Gastrocnemius medialis (tissue), 4 donors: ENCODE data around the gene ARHGAP32. TPM values are rescaled to one million over a fixed set of nuclear protein-coding genes. Genes with fewer than 3 reads are reported as not detected.

Experiments used
- ATAC-seq, 2 donors: fragments of 150-250 bp; one replicate each; pipeline ENCODE4 v1.9.1; 2016
- DNase-seq, 2 donors: peaks; one replicate each; pipeline ENCODE4 v3.0.0-alpha.2; 2019
- H3K27ac ChIP-seq, 4 donors: fragments of 200-600 bp; sonication (generic); 1 replicate in 1 of 4; 2 replicates in 3 of 4; pipeline ENCODE4 v1.5.1; 2016 to 2018; ENCODE audit warnings: mild to moderate bottlenecking in 2 of 4, moderate library complexity in 1 of 4
- H3K27me3 ChIP-seq, 3 donors: fragments of 200-600 bp; sonication (generic) in 2 of 3; 1 replicate in 1 of 3; 2 replicates in 2 of 3; pipeline versions ENCODE4 v1.5.1 to v1.6.0; 2016 to 2019; ENCODE audit warnings: mild to moderate bottlenecking in 1 of 3, moderate library complexity in 1 of 3
- H3K36me3 ChIP-seq, 2 donors: fragments of 200-600 bp; sonication (generic) in 1 of 2; one replicate each; pipeline ENCODE4 v1.5.1; 2017 to 2018
- H3K4me1 ChIP-seq, 2 donors: fragments of 200-600 bp; sonication (generic) in 1 of 2; one replicate each; pipeline ENCODE4 v1.5.1; 2016 to 2017; ENCODE audit warnings: mild to moderate bottlenecking in 2 of 2
- H3K4me3 ChIP-seq, 4 donors: fragments of 200-600 bp; sonication (generic) in 3 of 4; 1 replicate in 1 of 4; 2 replicates in 3 of 4; pipeline ENCODE4 v1.5.1; 2016 to 2019; ENCODE audit warnings: mild to moderate bottlenecking in 2 of 4
- H3K9me3 ChIP-seq, 3 donors: fragments of 200-600 bp; sonication (generic) in 2 of 3; 1 replicate in 1 of 3; 2 replicates in 2 of 3; pipeline ENCODE4 v1.5.1; 2016 to 2019
- CTCF ChIP-seq, 5 experiments: fragments of 450-650 bp in 3 of 5; fragments of 200-600 bp in 2 of 5; sonication (generic) in 2 of 5; IDR thresholded peaks in 4 of 5; conservative IDR thresholded peaks in 1 of 5; 1 replicate in 4 of 5; 2 replicates in 1 of 5; pipeline ENCODE4 v1.5.1; 2016 to 2019; ENCODE audit warnings: antibody characterized with exemption in 5 of 5, mild to moderate bottlenecking in 3 of 5, moderate library complexity in 3 of 5
- POLR2A ChIP-seq, 2 donors: fragments of 450-650 bp; IDR thresholded peaks; one replicate each; pipeline ENCODE4 v1.6.1; 2017; ENCODE audit warnings: antibody characterized with exemption in 2 of 2, mild to moderate bottlenecking in 2 of 2, moderate library complexity in 2 of 2
- in situ Hi-C, 4 donors: fragments of 200-750 bp; cut with MboI; loops; one replicate each; pipeline versions ENCODE4 v1.15.0 to v1.8.0; 2017; ENCODE audit warnings: low sequenced_read_pairs in 4 of 4
- intact Hi-C: fragments of 100-400 bp; cut with DNase I; formaldehyde crosslinking; loops from one replicate; pipeline ENCODE4 v1.15.1; 2023; ENCODE audit warnings: low total_unique reads
- total RNA-seq, 4 donors: library from RNA; depleted of rRNA; stranded (reverse); fragments of >200 nt; gene quantifications; one replicate each; pipeline versions ENCODE4 v1.1.0 to v1.2.3, GENCODE V29; 2016

The ARHGAP32 gene
- total RNA-seq, 4 donors from 2014 or later, result 5.6 to 17.0 (median 7.8) TPM

- TF ChIP-seq POLR2A (IDR thresholded peaks at IDR 0.05) (no peak), CTCF (IDR thresholded peaks at IDR 0.05 in 4 of 5, conservative IDR thresholded peaks at IDR 0.05 in 1 of 5) (no peak)
- H3K9me3 ChIP-seq, result no peaks in the 10 kb centered on the region
- no peaks in the 10 kb centered on the region for H3K27me3 ChIP-seq
- H3K36me3 ChIP-seq, result no peaks in the 10 kb centered on the region
- DNase-seq (no peak), ATAC-seq (no peak)
- intact Hi-C loops (no loop called here), in situ Hi-C loops (no loop called here)
- no peak overlapping the region for H3K27ac ChIP-seq
- H3K4me3 ChIP-seq, result no peak overlapping the region
- peaks cover 8 to 13% of the 10 kb centered on the region in 2 donors for H3K4me1 ChIP-seq
These were observed 44.7 kb upstream of the ARHGAP32 start for GRCh38 chr11:129236850-129237249.

- Histone ChIP-seq H3K27me3 (no peaks in the 10 kb centered on the region), H3K27ac (no peak overlapping the region), H3K4me3 (no peak overlapping the region), H3K36me3 (no peaks in the 10 kb centered on the region), H3K9me3 (no peaks in the 10 kb centered on the region), H3K4me1 (peaks cover 7 to 8% of the 10 kb centered on the region in 2 donors)
- TF ChIP-seq CTCF (IDR thresholded peaks at IDR 0.05 in 4 of 5, conservative IDR thresholded peaks at IDR 0.05 in 1 of 5) (no peak), POLR2A (IDR thresholded peaks at IDR 0.05) (no peak)
- intact Hi-C loops (no loop called here), in situ Hi-C loops (no loop called here)
- DNase-seq (no peak), ATAC-seq (no peak)
These were observed 42.9 kb upstream of the ARHGAP32 start for GRCh38 chr11:129234978-129235377.

GRCh38 chr11:129230006-129230405, 37.9 kb upstream of the ARHGAP32 start:
- ATAC-seq (no peak), DNase-seq (no peak)
- Histone ChIP-seq H3K9me3 (peaks cover 0 to 3% (median 3%) of the 10 kb centered on the region in 3 donors), H3K27ac (no peak overlapping the region), H3K27me3 (no peaks in the 10 kb centered on the region), H3K36me3 (no peaks in the 10 kb centered on the region), H3K4me1 (no peaks in the 10 kb centered on the region), H3K4me3 (no peak overlapping the region)
- in situ Hi-C loops, result no loop called here
- intact Hi-C loops, result no loop called here
- TF ChIP-seq POLR2A (IDR thresholded peaks at IDR 0.05), result no peak
- no peak for TF ChIP-seq CTCF (IDR thresholded peaks at IDR 0.05 in 4 of 5, conservative IDR thresholded peaks at IDR 0.05 in 1 of 5)

- no peak overlapping the region for H3K4me3 ChIP-seq
- ATAC-seq (no peak), DNase-seq (no peak)
- H3K9me3 ChIP-seq, result peaks cover 0 to 3% (median 3%) of the 10 kb centered on the region in 3 donors
- H3K36me3 ChIP-seq, result no peaks in the 10 kb centered on the region
- no peaks in the 10 kb centered on the region for H3K27me3 ChIP-seq
- intact Hi-C loops, result no loop called here
- in situ Hi-C loops, result no loop called here
- no peak overlapping the region for H3K27ac ChIP-seq
- peaks cover 13 to 14% of the 10 kb centered on the region in 2 donors for H3K4me1 ChIP-seq
- TF ChIP-seq POLR2A (IDR thresholded peaks at IDR 0.05) (no peak), CTCF (IDR thresholded peaks at IDR 0.05 in 4 of 5, conservative IDR thresholded peaks at IDR 0.05 in 1 of 5) (no peak)
These were observed 34.2 kb upstream of the ARHGAP32 start for GRCh38 chr11:129226207-129226798.

GRCh38 chr11:129225190-129225589, 33.1 kb upstream of the ARHGAP32 start:
- no peak for TF ChIP-seq CTCF (IDR thresholded peaks at IDR 0.05 in 4 of 5, conservative IDR thresholded peaks at IDR 0.05 in 1 of 5)
- no peak for TF ChIP-seq POLR2A (IDR thresholded peaks at IDR 0.05)
- in situ Hi-C loops, result no loop called here
- ATAC-seq, result no peak

More at GRCh38 chr11:129225190-129225589, 33.1 kb upstream of the ARHGAP32 start:
- Histone ChIP-seq H3K9me3 (peaks cover 0 to 3% (median 3%) of the 10 kb centered on the region in 3 donors), H3K27ac (no peak overlapping the region), H3K4me1 (peaks cover 13 to 14% of the 10 kb centered on the region in 2 donors), H3K27me3 (no peaks in the 10 kb centered on the region), H3K36me3 (no peaks in the 10 kb centered on the region), H3K4me3 (no peak overlapping the region)
- intact Hi-C loops, result no loop called here
- DNase-seq, result no peak
